Natural killer cell (primary cell): Measurements from ENCODE around the gene FOXD2. TPM values are rescaled to one million over a fixed set of nuclear protein-coding genes. Genes with fewer than 3 reads are reported as not detected.

Experiments used
- ATAC-seq, 3 donors: fragments of 150-1000 bp in 2 of 3; fragments of 200-7000 bp in 1 of 3; cut with Tn5 transposase; 1 replicate in 1 of 3; 2 replicates in 2 of 3; pipeline ENCODE4 v1.10.0; 2021; ENCODE audit warnings: mild to moderate bottlenecking in 2 of 3, moderate library complexity in 2 of 3
- DNase-seq, 2 donors: peaks; one replicate each; pipeline versions ENCODE4 v3.0.0 to v3.0.0-alpha.2; 2013 to 2021; ENCODE audit warnings: mixed read lengths in 1 of 2
- H3K27ac ChIP-seq: one replicate; pipeline ENCODE4 v1.5.1; 2013; ENCODE audit warnings: mild to moderate bottlenecking, low read length
- H3K27me3 ChIP-seq: one replicate; pipeline ENCODE4 v1.6.1; 2013; ENCODE audit warnings: low read length; ENCODE audit not compliant: control insufficient read depth, insufficient read depth
- H3K36me3 ChIP-seq: one replicate; pipeline ENCODE4 v1.6.1; 2013; ENCODE audit warnings: low read length; ENCODE audit not compliant: control insufficient read depth, insufficient read depth
- H3K4me1 ChIP-seq: one replicate; pipeline ENCODE4 v1.6.1; 2013; ENCODE audit warnings: low read length; ENCODE audit not compliant: control insufficient read depth, insufficient read depth
- H3K4me3 ChIP-seq: one replicate; pipeline ENCODE4 v1.5.1; 2013; ENCODE audit warnings: low read length
- H3K9me3 ChIP-seq: one replicate; pipeline ENCODE4 v1.6.1; 2013; ENCODE audit warnings: low read length; ENCODE audit not compliant: control insufficient read depth, insufficient read depth
- H3K27ac Mint-ChIP-seq, 2 donors: one replicate each; pipeline ENCODE4 v1.8.0; 2022; ENCODE audit warnings: mild to moderate bottlenecking in 2 of 2, mixed read lengths in 2 of 2, moderate library complexity in 1 of 2
- H3K27me3 Mint-ChIP-seq, 2 donors: one replicate each; pipeline ENCODE4 v1.8.0; 2022; ENCODE audit warnings: low read depth in 2 of 2, mixed read lengths in 2 of 2
- H3K36me3 Mint-ChIP-seq: one replicate; pipeline ENCODE4 v1.8.0; 2022; ENCODE audit warnings: mixed read lengths
- H3K4me1 Mint-ChIP-seq, 2 donors: one replicate each; pipeline ENCODE4 v1.8.0; 2022; ENCODE audit warnings: mixed read lengths in 2 of 2
- H3K4me3 Mint-ChIP-seq: one replicate; pipeline ENCODE4 v1.8.0; 2022; ENCODE audit warnings: mild to moderate bottlenecking, moderate library complexity, mixed read lengths
- H3K9me3 Mint-ChIP-seq, 2 donors: one replicate each; pipeline ENCODE4 v1.8.0; 2022; ENCODE audit warnings: mixed read lengths in 2 of 2
- CTCF ChIP-seq: fragments of 200-600 bp; IDR thresholded peaks from one replicate; pipeline ENCODE4 v1.8.0; 2022; ENCODE audit warnings: antibody characterized with exemption
- WGBS: methylation state at CpG from one replicate; pipeline ENCODE4 v1.1.7; 2013; ENCODE audit warnings: missing lambda C conversion rate; ENCODE audit not compliant: insufficient coverage; 5-methylcytosine and 5-hydroxymethylcytosine counted together
- intact Hi-C: fragments of 100-400 bp; cut with micrococcal nuclease; formaldehyde crosslinking; loops from one replicate; pipeline ENCODE4 v1.14.2; 2022
- total RNA-seq, 4 donors: library from RNA; stranded (reverse); fragments of 120-200 nt in 1 of 4; gene quantifications; one replicate each; pipeline versions ENCODE4 v1.2.3 to v1.2.4, GENCODE V29; 2013 to 2022

The FOXD2 gene
- total RNA-seq, 3 donors from 2014 or later (not counting 1 experiment from before 2014, with no cell fraction given) = 0.49 to 1.4 (median 1.1) TPM

DNA sequence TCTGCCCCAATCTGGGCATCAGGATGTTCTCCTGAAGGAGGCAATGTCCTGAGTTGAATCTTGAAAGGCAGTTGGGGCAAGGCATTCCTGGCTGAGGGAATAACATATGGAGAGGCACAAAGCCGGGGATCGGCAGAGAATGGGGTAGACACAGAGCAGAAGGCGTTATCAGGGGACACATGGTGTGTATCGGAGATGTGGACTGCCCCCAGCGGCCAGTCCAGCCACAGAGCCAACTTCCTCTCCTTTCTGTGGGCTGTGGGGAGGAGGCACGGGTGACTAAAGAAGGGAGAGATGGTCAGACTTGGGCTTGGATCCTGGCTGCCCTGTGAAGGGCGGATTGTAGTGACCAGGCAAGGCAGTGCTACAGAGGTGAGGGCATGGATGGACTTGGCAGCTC, 32.1 kb downstream of the FOXD2 start:
- H3K27ac Mint-ChIP-seq = no peak overlapping the region
- no peaks in the 10 kb centered on the region for H3K4me1 Mint-ChIP-seq
- DNase-seq = no peak
- Histone ChIP-seq H3K9me3 (no peaks in the 10 kb centered on the region), H3K4me1 (no peaks in the 10 kb centered on the region), H3K27me3 (no peaks in the 10 kb centered on the region), H3K27ac (no peak overlapping the region), H3K36me3 (no peaks in the 10 kb centered on the region), H3K4me3 (no peak overlapping the region)
- no peaks in the 10 kb centered on the region for H3K9me3 Mint-ChIP-seq
- ATAC-seq = no peak
- TF ChIP-seq CTCF = no peak
- peaks cover 18 to 29% of the 10 kb centered on the region in 2 donors for H3K27me3 Mint-ChIP-seq
- 63% methylated on average over 7 of the region's 7 CpGs for WGBS
- intact Hi-C loops = no loop called here
- no peak overlapping the region for H3K4me3 Mint-ChIP-seq
- no peaks in the 10 kb centered on the region for H3K36me3 Mint-ChIP-seq

- Histone ChIP-seq H3K4me1 (no peaks in the 10 kb centered on the region), H3K9me3 (no peaks in the 10 kb centered on the region), H3K4me3 (no peak overlapping the region), H3K36me3 (no peaks in the 10 kb centered on the region), H3K27ac (no peak overlapping the region), H3K27me3 (no peaks in the 10 kb centered on the region)
- intact Hi-C loops = no loop called here
- ATAC-seq (no peak), DNase-seq (no peak)
- no peak overlapping the region for H3K27ac Mint-ChIP-seq
- H3K36me3 Mint-ChIP-seq = no peaks in the 10 kb centered on the region
- no peaks in the 10 kb centered on the region for H3K9me3 Mint-ChIP-seq
- no peaks in the 10 kb centered on the region for H3K4me1 Mint-ChIP-seq
- 88% methylated on average over 5 of the region's 5 CpGs for WGBS
- TF ChIP-seq CTCF = no peak
- H3K4me3 Mint-ChIP-seq = no peak overlapping the region
- peaks cover 20 to 29% of the 10 kb centered on the region in 2 donors for H3K27me3 Mint-ChIP-seq
These were observed 33.3 kb downstream of the FOXD2 start for GRCh38 chr1:47471163-47471562.

DNA sequence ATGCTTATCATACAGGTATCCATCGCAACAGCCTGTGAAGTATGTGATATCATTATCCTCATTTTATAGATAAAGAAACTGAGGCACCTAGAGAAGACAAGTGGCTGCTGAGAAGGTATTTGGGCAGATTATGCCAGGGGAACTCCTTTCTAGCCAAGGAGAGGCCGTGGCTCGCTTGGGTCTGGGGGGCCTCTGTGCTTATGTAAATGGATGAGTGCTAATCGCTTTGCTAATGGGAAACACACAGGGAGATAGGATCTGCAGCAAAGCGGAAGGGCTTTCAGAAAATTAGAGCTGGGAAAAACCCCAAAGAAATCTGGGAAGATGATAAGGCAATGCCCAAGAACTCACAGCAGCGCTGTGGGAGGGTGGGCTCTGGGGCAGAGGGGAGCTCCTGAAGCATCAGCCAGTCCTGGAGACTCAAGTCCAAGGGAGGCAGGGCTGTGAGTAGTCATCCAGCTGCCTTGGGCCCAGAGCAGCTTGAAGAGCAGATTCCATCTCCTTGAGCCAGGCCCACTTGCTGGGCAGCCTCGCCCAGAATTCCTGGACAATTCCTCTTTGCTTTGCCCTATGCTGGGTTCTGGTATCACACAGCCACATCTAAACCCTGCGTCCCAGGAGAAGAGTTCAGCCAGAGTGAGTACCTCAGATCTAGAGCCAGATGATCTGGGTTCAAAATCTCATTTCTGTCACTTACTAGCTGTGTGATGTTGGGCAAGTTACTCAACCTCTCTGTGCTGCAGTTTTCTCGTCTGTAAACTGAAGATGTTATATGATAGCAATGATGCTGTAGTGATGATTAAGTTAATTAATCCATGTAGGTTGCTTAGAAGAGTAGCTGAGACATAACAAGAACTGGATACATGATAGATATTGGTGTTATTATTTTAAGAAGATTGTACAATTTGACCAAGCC, 36.7 kb downstream of the FOXD2 start:
- 69% methylated on average over 8 of the region's 9 CpGs for WGBS
- no peaks in the 10 kb centered on the region for H3K27me3 ChIP-seq
- no peaks in the 10 kb centered on the region for H3K9me3 Mint-ChIP-seq
- no peak for TF ChIP-seq CTCF
- H3K4me1 Mint-ChIP-seq = no peaks in the 10 kb centered on the region
- no peaks in the 10 kb centered on the region for H3K9me3 ChIP-seq
- H3K4me3 Mint-ChIP-seq = no peak overlapping the region
- DNase-seq (no peak), ATAC-seq (no peak)
- no peak overlapping the region for H3K27ac ChIP-seq
- peaks cover 22 to 29% of the 10 kb centered on the region in 2 donors for H3K27me3 Mint-ChIP-seq
- H3K4me1 ChIP-seq = no peaks in the 10 kb centered on the region
- no peak overlapping the region for H3K27ac Mint-ChIP-seq
- H3K4me3 ChIP-seq = no peak overlapping the region
- no peaks in the 10 kb centered on the region for H3K36me3 ChIP-seq
- H3K36me3 Mint-ChIP-seq = no peaks in the 10 kb centered on the region
- intact Hi-C loops = no loop called here
